ENCODE results near the gene TTYH1. TPM values are rescaled to one million over a fixed set of nuclear protein-coding genes. Genes with fewer than 3 reads are reported as not detected.
A peak's percentile ranks its signal among the peaks of the same experiment; 100 is the strongest.

Gene TTYH1
- total and polyA plus RNA-seq, 2 of the 8 experiments (the other 6 are each of a cell fraction or from before 2014, with no cell fraction given), result 26.7 to 46.5 TPM

- ChIA-PET POLR2A (ENCODE audit: partially characterized antibody) (interaction anchor here (0.6 to 13.5 kb wide), 9 partner anchors 11 to 1277 kb away, joined by 3 to 133 read pairs (median 5); partner anchors contain the start of genes LENG8 and TTYH1), CTCF (ENCODE audit: partially characterized antibody) (interaction anchor here (1.3 to 7.4 kb wide), 4 partner anchors 15 to 78 kb away, joined by 4 to 109 read pairs (median 34); no protein-coding TSS in a partner anchor)
- Histone ChIP-seq H3K4me2 (ENCODE audit: insufficient read depth in 1 of 2, low read depth in 2 of 2, low read length in 2 of 2) (peak overlapping the region; percentile 11 to 55; a peak in 3 of 4 replicates), H3K23me2 (ENCODE audit: low read depth, low read length) (peaks cover 4% of the 10 kb centered on the region), H2BK120ac (replicated peaks; ENCODE audit: low read depth, low read length) (no peak overlapping the region), H3K36me3 (ENCODE audit: control insufficient read depth in 2 of 4, insufficient read depth in 4 of 4, low read length in 3 of 4) (peaks cover 0 to 6% (median 0%) of the 10 kb centered on the region in 4 experiments; a peak in 1 of 8 replicates), H3K4me1 (replicated peaks in 1 of 4; ENCODE audit: control insufficient read depth in 3 of 4, insufficient read depth in 4 of 4, low read length in 3 of 4) (peaks cover 0 to 30% (median 20%) of the 10 kb centered on the region in 4 experiments; a peak in 6 of 7 replicates), H3K4me3 (ENCODE audit: extremely low read depth in 1 of 4, insufficient read depth in 2 of 4, low read depth in 3 of 4, low read length in 4 of 4) (peak overlapping the region in 1 of 4 experiments; percentile 20; a peak in 1 of 8 replicates), H3K9me3 (ENCODE audit: insufficient read depth in 2 of 2, low read depth in 1 of 2, low read length in 1 of 2) (no peaks in the 10 kb centered on the region), H3K14ac (ENCODE audit: insufficient read length) (no peak overlapping the region), H4K5ac (ENCODE audit: insufficient read length, low read depth, low read length) (no peak overlapping the region), H3K27me3 (replicated peaks in 1 of 4; ENCODE audit: control insufficient read depth in 3 of 4, extremely low read depth in 1 of 4, insufficient read depth in 3 of 4, low read length in 3 of 4) (peaks cover 0 to 2% (median 0%) of the 10 kb centered on the region in 4 experiments; a peak in 1 of 7 replicates), H2BK5ac (ENCODE audit: low read depth, low read length) (peak overlapping the region; percentile 75; the same call in 1 of the 2 replicates), H2AK5ac (ENCODE audit: low read depth, low read length) (peak overlapping the region; percentile 93; the same call in 1 of the 2 replicates), H3K79me2 (ENCODE audit: control insufficient read depth in 1 of 2, insufficient read depth in 2 of 2, low read length in 2 of 2) (no peaks in the 10 kb centered on the region), H2BK20ac (ENCODE audit: low read length) (no peak overlapping the region), H2BK12ac (ENCODE audit: low read depth, low read length) (peak overlapping the region; percentile 68; the same call in 1 of the 2 replicates), H3K27ac (ENCODE audit: low read depth, low read length) (no peak overlapping the region; the same call in 1 of the 2 replicates), H4K91ac (replicated peaks; ENCODE audit: insufficient read length, low read length) (peak overlapping the region; percentile 88), H2AFZ (ENCODE audit: low read length) (no peak overlapping the region), H2BK15ac (ENCODE audit: low read length) (peak overlapping the region; percentile 92; the same call in 1 of the 2 replicates), H4K20me1 (replicated peaks in 1 of 2; ENCODE audit: control insufficient read depth in 1 of 2, insufficient read depth in 2 of 2, low read length in 2 of 2) (peaks cover 11 to 24% of the 10 kb centered on the region in 2 experiments), H3K18ac (ENCODE audit: extremely low read depth, low read length) (peak overlapping the region; percentile 87; the same call in 1 of the 2 replicates), H3K9ac (replicated peaks in 1 of 4; ENCODE audit: extremely low read depth in 1 of 4, low read depth in 3 of 4, low read length in 3 of 4) (no peak overlapping the region), H3K56ac (replicated peaks; ENCODE audit: insufficient read length, low read depth, low read length) (no peak overlapping the region), H3K79me1 (ENCODE audit: low read depth, low read length) (peaks cover 7% of the 10 kb centered on the region; the same call in 1 of the 2 replicates), H4K8ac (ENCODE audit: extremely low read depth, insufficient read depth, low read length) (no peak overlapping the region), H3K23ac (ENCODE audit: insufficient read length) (no peak overlapping the region), H3K4ac (replicated peaks; ENCODE audit: insufficient read length, low read depth, low read length) (no peak overlapping the region)
- WGBS, 2 experiments (ENCODE audit: extremely low coverage in 1 of 2, insufficient coverage in 1 of 2, insufficient read length in 1 of 2, insufficient replicate concordance in 2 of 2, low coverage in 1 of 2, low lambda C conversion rate in 2 of 2, missing lambda C conversion rate in 1 of 2), result 70% methylated on average over 5 of the region's 16 CpGs; no CpG with 5 or more reads in 1 of the 2 experiments
- FAIRE-seq (no peak), DNase-seq (ENCODE audit: low read depth in 1 of 2, low spot score in 2 of 2) (peak in 1 of 2 experiments; percentile 57)
- TF ChIP-seq KDM5A (IDR thresholded peaks at IDR 0.05; ENCODE audit: low read length) (no peak), SIRT6 (IDR thresholded peaks at IDR 0.05; ENCODE audit: low read length) (no peak), HDAC2 (IDR thresholded peaks at IDR 0.05; ENCODE audit: borderline replicate concordance in 1 of 2, low read depth in 2 of 2, low read length in 2 of 2) (0 out of 4 replicates have a peak, but pooled peaks of 1 of the 2 experiments have one; percentile 20), RFX5 (IDR thresholded peaks at IDR 0.05; ENCODE audit: borderline replicate concordance, low read depth, low read length) (no peak), RBBP5 (IDR thresholded peaks at IDR 0.05; ENCODE audit: borderline replicate concordance, low read depth, low read length) (no peak), BCL11A (IDR thresholded peaks at IDR 0.05; ENCODE audit: low read depth in 2 of 2, low read length in 2 of 2) (no peak), TCF12 (IDR thresholded peaks at IDR 0.05; ENCODE audit: low read depth, low read length) (no peak)
Measured at GRCh38 chr19:54435551-54436016, 20.3 kb downstream of the TTYH1 start.

All from H1 (cell line).